Measurements from ENCODE around the gene SALL4.
"Not testable (repeated sequence)": the region's sequence is repeated elsewhere in the genome, so short reads cannot be mapped to it uniquely, and the experiment has no call there.

Gene SALL4

DNA sequence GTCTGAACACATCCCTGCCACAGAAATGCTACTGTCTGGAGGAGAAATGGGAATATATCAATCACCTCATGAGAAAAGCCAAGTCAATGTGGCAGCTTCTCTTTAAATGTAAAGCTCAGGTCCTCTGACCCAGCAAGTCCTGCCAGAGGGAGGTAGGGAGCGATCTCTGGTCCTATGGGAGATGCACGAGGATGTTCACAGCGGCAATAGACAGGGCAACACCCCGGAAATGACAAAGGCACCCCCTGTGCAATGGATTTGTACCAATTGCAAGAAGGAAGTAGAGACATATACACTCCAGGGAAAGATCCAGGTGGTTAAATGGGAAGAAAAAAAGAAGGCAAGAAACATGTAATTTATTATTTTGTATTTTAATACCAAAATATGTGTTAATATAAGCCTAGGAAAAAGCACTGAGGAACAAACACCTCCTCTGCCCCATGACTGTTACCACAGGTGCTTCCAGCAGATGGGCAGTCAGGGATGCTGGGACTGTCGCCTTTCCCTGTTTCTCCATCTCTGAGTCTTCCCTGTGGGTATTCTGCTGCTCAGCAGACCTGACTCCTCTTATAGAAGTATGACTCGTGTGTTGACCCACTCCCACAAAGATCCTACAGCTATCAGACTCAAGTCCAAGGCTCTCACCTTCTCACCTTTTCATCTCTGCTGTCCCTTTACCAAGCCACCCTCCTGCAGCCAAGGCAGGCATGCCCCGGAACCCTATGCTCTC lies 55.0 kb downstream of the SALL4 start:
- Histone ChIP-seq H3K27me3 (no peaks in the 10 kb centered on the region), H3K36me3 (no peaks in the 10 kb centered on the region), H3K4me3 (ENCODE audit: low read depth, low read length) (no peak overlapping the region), H3K9me3 (no peaks in the 10 kb centered on the region), H3K4me1 (no peaks in the 10 kb centered on the region)
- DNase-seq, result no peak
- no peak for TF ChIP-seq CTCF (IDR thresholded peaks at IDR 0.05; ENCODE audit: low read depth, low read length)

DNA sequence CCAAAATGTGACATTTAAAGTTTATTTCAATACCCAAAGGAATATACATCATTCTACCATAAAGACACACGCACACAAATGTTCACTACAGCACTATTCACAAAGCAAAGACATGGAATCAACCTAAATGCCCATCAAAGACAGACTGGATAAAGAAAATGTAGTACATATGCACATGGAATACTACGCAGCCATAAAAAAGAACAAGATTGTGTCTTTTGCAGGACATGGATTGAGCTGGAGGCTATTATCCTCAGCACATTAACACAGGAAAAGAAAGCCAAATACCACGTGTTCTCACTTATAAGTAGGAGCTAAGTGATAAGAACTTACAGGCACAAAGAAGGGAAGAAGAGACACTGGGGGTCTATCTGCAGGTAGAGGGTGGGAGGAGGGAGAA lies 56.5 kb downstream of the SALL4 start:
- Histone ChIP-seq H3K4me3 (ENCODE audit: low read depth, low read length) (no peak overlapping the region), H3K4me1 (no peaks in the 10 kb centered on the region), H3K27me3 (no peaks in the 10 kb centered on the region), H3K36me3 (no peaks in the 10 kb centered on the region), H3K9me3 (no peaks in the 10 kb centered on the region)
- no peak for DNase-seq
- no peak for TF ChIP-seq CTCF (IDR thresholded peaks at IDR 0.05; ENCODE audit: low read depth, low read length)

- Histone ChIP-seq H3K36me3 (no peaks in the 10 kb centered on the region), H3K4me1 (no peaks in the 10 kb centered on the region), H3K27me3 (no peaks in the 10 kb centered on the region), H3K4me3 (ENCODE audit: low read depth, low read length) (no peak overlapping the region), H3K9me3 (no peaks in the 10 kb centered on the region)
- no peak for TF ChIP-seq CTCF (IDR thresholded peaks at IDR 0.05; ENCODE audit: low read depth, low read length)
- no peak for DNase-seq
These were observed 61.5 kb downstream of the SALL4 start for GRCh38 chr20:51740838-51741237.

GRCh38 chr20:51740308-51740707 lies 62.0 kb downstream of the SALL4 start:
- not testable (repeated sequence) for H3K4me3 ChIP-seq (ENCODE audit: low read depth, low read length); H3K9me3 ChIP-seq; H3K4me1 ChIP-seq; DNase-seq; H3K36me3 ChIP-seq; H3K27me3 ChIP-seq

DNA sequence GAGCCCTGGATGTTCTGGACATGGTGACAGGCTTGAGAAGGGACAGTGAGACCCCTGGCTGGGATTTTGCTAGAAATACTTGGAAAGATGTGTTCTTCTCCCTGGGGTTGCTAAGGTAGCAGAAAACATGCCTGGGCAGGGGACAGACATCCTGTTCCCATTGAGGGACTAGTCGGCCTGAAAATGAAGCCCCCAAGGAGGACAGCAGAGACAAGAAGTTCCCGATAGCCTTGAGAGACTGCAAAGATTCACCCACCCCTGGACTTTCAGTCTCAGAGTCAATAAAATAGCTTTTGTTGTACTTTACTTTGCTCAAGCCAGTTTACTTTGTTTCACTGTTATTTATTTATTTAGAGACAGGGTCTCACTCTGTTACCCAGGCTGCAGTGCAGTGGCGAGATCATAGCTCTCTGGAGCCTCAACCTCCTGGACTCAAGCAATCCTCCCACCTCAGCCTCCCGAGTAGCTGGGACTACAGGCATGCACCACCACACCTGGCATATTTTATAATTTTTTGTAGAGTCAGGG lies 62.5 kb downstream of the SALL4 start:
- no peak for TF ChIP-seq CTCF (IDR thresholded peaks at IDR 0.05; ENCODE audit: low read depth, low read length)
- no peaks in the 10 kb centered on the region for H3K4me1 ChIP-seq
- DNase-seq, result no peak

DNA sequence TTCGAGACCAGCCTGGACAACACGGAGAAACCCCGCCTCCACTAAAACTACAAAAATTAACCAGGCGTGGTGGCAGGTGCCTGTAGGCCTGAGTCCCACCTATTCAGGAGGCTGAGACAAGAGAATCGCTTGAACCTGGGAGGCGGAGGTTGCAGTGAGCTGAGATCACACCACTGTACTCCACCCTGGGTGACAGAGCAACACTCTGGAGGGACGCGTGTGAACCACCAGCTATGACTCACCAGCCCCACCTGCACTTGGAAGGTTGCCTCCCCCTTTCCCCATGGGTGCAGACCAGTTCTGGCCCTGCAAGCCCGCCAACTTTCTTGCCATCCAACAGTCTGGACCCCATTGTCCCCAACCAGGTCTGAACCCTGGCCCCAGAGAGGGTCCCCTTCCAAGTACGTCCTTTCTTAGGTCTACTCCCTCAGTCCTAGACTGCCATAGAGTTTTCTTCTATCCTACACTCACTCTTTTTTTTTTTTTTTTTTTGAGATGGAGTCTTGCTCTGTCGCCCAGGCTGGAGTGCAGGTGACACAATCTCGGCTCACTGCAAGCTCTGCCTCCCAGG lies 63.4 kb downstream of the SALL4 start:
- H3K4me1 ChIP-seq, result no peaks in the 10 kb centered on the region
- no peak overlapping the region for H3K4me3 ChIP-seq (ENCODE audit: low read depth, low read length)
- TF ChIP-seq CTCF (IDR thresholded peaks at IDR 0.05; ENCODE audit: low read depth, low read length), result no peak
- H3K36me3 ChIP-seq, result no peaks in the 10 kb centered on the region
- no peaks in the 10 kb centered on the region for H3K9me3 ChIP-seq
- DNase-seq, result no peak
- no peaks in the 10 kb centered on the region for H3K27me3 ChIP-seq

More for the DNA sequence above, 62.5 kb downstream of the SALL4 start:
- no peaks in the 10 kb centered on the region for H3K27me3 ChIP-seq
- H3K36me3 ChIP-seq, result no peaks in the 10 kb centered on the region
- H3K9me3 ChIP-seq, result no peaks in the 10 kb centered on the region
- no peak overlapping the region for H3K4me3 ChIP-seq (ENCODE audit: low read depth, low read length)

DNA sequence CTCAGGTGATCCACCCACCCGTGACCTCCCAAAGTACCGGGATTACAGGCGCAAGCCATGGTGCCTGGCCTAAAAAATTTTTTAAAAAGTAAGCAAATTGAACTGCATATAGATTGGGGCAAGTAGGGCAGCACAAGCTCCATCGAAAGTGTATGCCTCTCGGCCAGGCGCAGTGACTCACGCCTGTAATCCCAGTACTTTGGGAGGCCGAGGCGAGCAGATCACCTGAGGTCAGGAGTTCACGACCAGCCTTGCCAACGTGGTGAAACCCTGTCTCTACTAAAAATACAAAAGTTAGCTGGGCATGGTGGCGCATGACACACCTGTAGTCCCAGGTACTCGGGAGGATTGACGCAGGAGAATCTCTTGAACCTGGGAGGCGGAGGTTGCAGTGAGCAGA lies 64.1 kb downstream of the SALL4 start:
- not testable (repeated sequence) for H3K36me3 ChIP-seq; H3K9me3 ChIP-seq; H3K4me1 ChIP-seq; DNase-seq; H3K4me3 ChIP-seq (ENCODE audit: low read depth, low read length); H3K27me3 ChIP-seq
